Loucy (cell line): ENCODE results near the gene GPC5.

Experiments used
- EZH2phosphoT487 ChIP-seq: fragments of 200-600 bp; IDR thresholded peaks from 2 replicates; pipeline ENCODE4 v1.6.1; 2018; ENCODE audit warnings: antibody characterized with exemption, mild to moderate bottlenecking, moderate library complexity, borderline replicate concordance
- TF ChIP-seq, protein P1 (sequence below): fragments of 200-600 bp; sonication (generic); conservative IDR thresholded peaks from 2 replicates; pipeline ENCODE4 v1.5.1; 2014; ENCODE audit warnings: mild to moderate bottlenecking, antibody characterized with exemption, low read length

DNA sequence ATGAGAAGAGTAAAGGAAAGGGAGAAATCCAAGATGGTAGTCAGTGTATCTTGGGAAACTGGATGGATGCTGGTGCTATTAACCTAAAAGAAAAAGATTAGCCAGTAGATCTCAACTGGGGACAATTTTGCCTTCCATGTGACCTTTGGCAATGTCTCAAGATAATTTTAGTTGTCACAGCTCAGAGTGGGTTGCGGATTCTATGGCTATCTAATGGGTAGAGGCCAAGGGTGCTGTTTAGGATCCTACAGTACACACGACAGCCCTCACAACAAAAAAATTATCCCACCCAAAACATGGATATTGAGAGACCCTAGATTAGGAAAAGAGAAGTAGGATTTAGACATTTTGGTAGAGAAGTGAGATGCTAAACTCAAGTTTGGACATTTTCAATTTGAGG lies 258.9 kb downstream of the GPC5 start:
- TF ChIP-seq, protein P1, sequence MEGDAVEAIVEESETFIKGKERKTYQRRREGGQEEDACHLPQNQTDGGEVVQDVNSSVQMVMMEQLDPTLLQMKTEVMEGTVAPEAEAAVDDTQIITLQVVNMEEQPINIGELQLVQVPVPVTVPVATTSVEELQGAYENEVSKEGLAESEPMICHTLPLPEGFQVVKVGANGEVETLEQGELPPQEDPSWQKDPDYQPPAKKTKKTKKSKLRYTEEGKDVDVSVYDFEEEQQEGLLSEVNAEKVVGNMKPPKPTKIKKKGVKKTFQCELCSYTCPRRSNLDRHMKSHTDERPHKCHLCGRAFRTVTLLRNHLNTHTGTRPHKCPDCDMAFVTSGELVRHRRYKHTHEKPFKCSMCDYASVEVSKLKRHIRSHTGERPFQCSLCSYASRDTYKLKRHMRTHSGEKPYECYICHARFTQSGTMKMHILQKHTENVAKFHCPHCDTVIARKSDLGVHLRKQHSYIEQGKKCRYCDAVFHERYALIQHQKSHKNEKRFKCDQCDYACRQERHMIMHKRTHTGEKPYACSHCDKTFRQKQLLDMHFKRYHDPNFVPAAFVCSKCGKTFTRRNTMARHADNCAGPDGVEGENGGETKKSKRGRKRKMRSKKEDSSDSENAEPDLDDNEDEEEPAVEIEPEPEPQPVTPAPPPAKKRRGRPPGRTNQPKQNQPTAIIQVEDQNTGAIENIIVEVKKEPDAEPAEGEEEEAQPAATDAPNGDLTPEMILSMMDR = no peak
- TF ChIP-seq EZH2phosphoT487 = no peak
